ENCODE measurements around the gene DEDD. TPM values are rescaled to one million over a fixed set of nuclear protein-coding genes. Genes with fewer than 3 reads are reported as not detected.

DEDD gene
- total and polyA plus RNA-seq, 2 of the 13 experiments (the other 11 are each of a cell fraction or from before 2014, with no cell fraction given): 12.6 to 27.8 TPM

DNA sequence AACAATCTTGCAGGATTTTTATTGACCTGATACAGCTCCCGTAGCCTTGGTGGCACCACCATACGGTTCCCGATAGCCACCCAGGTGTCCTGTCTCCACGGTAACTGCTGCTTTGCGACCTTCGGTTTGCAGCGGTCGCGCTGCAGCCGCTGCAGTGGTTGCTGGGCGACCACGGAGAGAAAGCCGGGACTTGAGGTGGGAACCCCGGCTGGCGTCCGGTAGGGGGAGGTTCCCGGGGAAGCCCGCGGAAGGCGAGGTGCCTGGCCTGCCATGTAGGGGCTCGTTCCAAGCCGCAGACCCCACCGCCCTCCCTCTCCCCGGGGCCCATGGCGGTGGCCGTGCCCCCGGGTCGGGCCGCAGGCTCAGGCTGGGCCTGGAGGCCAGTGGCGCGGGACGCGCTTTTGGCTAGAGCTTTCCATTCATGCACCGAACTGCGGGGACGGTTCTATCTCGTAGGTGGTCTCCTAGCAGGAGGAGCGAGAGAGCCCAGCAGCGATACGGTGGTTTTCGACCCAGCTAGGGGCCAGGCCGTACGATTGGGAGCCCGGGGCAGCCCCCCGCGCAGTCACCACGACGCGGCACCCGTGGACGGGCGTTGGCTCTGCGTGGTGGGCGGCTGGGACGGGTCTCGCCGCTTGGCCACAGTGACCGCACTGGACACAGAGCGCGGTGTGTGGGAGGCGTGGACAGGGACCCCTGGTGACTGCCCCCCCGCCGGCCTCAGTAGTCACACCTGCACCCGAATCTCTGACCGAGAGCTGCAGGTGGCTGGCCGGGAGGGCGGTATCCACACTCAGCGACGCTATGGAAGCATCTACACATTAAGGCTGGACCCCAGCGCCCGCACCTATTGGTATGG lies 34.0 kb downstream of the DEDD start, which contains the start of gene KLHDC9 (continued):
- TF ChIP-seq, protein P1, sequence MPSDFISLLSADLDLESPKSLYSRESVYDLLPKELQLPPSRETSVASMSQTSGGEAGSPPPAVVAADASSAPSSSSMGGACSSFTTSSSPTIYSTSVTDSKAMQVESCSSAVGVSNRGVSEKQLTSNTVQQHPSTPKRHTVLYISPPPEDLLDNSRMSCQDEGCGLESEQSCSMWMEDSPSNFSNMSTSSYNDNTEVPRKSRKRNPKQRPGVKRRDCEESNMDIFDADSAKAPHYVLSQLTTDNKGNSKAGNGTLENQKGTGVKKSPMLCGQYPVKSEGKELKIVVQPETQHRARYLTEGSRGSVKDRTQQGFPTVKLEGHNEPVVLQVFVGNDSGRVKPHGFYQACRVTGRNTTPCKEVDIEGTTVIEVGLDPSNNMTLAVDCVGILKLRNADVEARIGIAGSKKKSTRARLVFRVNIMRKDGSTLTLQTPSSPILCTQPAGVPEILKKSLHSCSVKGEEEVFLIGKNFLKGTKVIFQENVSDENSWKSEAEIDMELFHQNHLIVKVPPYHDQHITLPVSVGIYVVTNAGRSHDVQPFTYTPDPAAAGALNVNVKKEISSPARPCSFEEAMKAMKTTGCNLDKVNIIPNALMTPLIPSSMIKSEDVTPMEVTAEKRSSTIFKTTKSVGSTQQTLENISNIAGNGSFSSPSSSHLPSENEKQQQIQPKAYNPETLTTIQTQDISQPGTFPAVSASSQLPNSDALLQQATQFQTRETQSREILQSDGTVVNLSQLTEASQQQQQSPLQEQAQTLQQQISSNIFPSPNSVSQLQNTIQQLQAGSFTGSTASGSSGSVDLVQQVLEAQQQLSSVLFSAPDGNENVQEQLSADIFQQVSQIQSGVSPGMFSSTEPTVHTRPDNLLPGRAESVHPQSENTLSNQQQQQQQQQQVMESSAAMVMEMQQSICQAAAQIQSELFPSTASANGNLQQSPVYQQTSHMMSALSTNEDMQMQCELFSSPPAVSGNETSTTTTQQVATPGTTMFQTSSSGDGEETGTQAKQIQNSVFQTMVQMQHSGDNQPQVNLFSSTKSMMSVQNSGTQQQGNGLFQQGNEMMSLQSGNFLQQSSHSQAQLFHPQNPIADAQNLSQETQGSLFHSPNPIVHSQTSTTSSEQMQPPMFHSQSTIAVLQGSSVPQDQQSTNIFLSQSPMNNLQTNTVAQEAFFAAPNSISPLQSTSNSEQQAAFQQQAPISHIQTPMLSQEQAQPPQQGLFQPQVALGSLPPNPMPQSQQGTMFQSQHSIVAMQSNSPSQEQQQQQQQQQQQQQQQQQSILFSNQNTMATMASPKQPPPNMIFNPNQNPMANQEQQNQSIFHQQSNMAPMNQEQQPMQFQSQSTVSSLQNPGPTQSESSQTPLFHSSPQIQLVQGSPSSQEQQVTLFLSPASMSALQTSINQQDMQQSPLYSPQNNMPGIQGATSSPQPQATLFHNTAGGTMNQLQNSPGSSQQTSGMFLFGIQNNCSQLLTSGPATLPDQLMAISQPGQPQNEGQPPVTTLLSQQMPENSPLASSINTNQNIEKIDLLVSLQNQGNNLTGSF (CRISPR knock-in tag; IDR thresholded peaks at IDR 0.05): no peak
- no peak for TF ChIP-seq HHEX (CRISPR knock-in tag; IDR thresholded peaks at IDR 0.05)
- TF ChIP-seq ZNF644 (CRISPR knock-in tag; IDR thresholded peaks at IDR 0.05; ENCODE audit: low read depth): no peak
- no peak for TF ChIP-seq SP2 (CRISPR knock-in tag; IDR thresholded peaks at IDR 0.05)
- no peak for TF ChIP-seq ERF (CRISPR knock-in tag; IDR thresholded peaks at IDR 0.05)
- TF ChIP-seq ZNF598 (CRISPR knock-in tag; IDR thresholded peaks at IDR 0.05; ENCODE audit: borderline replicate concordance): peak; percentile 65; the same call in 1 of the 2 replicates
- TF ChIP-seq SIN3B (IDR thresholded peaks at IDR 0.05; ENCODE audit: low read length): no peak
- TF ChIP-seq ZNF235 (CRISPR knock-in tag; IDR thresholded peaks at IDR 0.05; ENCODE audit: borderline replicate concordance): no peak
- TF ChIP-seq KLF6 (CRISPR knock-in tag; IDR thresholded peaks at IDR 0.05): no peak
- no peak for TF ChIP-seq PLRG1 (conservative IDR thresholded peaks at IDR 0.05)
- TF ChIP-seq, protein P2, sequence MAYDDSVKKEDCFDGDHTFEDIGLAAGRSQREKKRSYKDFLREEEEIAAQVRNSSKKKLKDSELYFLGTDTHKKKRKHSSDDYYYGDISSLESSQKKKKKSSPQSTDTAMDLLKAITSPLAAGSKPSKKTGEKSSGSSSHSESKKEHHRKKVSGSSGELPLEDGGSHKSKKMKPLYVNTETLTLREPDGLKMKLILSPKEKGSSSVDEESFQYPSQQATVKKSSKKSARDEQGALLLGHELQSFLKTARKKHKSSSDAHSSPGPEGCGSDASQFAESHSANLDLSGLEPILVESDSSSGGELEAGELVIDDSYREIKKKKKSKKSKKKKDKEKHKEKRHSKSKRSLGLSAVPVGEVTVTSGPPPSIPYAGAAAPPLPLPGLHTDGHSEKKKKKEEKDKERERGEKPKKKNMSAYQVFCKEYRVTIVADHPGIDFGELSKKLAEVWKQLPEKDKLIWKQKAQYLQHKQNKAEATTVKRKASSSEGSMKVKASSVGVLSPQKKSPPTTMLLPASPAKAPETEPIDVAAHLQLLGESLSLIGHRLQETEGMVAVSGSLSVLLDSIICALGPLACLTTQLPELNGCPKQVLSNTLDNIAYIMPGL (CRISPR knock-in tag; IDR thresholded peaks at IDR 0.05; ENCODE audit: borderline replicate concordance in 1 of 2, low read depth in 1 of 2): peak; percentile 23 to 35; a peak in 1 of 4 replicates
- no peak for TF ChIP-seq ZNF556 (CRISPR knock-in tag; IDR thresholded peaks at IDR 0.05; ENCODE audit: borderline replicate concordance)
- TF ChIP-seq, protein P3, sequence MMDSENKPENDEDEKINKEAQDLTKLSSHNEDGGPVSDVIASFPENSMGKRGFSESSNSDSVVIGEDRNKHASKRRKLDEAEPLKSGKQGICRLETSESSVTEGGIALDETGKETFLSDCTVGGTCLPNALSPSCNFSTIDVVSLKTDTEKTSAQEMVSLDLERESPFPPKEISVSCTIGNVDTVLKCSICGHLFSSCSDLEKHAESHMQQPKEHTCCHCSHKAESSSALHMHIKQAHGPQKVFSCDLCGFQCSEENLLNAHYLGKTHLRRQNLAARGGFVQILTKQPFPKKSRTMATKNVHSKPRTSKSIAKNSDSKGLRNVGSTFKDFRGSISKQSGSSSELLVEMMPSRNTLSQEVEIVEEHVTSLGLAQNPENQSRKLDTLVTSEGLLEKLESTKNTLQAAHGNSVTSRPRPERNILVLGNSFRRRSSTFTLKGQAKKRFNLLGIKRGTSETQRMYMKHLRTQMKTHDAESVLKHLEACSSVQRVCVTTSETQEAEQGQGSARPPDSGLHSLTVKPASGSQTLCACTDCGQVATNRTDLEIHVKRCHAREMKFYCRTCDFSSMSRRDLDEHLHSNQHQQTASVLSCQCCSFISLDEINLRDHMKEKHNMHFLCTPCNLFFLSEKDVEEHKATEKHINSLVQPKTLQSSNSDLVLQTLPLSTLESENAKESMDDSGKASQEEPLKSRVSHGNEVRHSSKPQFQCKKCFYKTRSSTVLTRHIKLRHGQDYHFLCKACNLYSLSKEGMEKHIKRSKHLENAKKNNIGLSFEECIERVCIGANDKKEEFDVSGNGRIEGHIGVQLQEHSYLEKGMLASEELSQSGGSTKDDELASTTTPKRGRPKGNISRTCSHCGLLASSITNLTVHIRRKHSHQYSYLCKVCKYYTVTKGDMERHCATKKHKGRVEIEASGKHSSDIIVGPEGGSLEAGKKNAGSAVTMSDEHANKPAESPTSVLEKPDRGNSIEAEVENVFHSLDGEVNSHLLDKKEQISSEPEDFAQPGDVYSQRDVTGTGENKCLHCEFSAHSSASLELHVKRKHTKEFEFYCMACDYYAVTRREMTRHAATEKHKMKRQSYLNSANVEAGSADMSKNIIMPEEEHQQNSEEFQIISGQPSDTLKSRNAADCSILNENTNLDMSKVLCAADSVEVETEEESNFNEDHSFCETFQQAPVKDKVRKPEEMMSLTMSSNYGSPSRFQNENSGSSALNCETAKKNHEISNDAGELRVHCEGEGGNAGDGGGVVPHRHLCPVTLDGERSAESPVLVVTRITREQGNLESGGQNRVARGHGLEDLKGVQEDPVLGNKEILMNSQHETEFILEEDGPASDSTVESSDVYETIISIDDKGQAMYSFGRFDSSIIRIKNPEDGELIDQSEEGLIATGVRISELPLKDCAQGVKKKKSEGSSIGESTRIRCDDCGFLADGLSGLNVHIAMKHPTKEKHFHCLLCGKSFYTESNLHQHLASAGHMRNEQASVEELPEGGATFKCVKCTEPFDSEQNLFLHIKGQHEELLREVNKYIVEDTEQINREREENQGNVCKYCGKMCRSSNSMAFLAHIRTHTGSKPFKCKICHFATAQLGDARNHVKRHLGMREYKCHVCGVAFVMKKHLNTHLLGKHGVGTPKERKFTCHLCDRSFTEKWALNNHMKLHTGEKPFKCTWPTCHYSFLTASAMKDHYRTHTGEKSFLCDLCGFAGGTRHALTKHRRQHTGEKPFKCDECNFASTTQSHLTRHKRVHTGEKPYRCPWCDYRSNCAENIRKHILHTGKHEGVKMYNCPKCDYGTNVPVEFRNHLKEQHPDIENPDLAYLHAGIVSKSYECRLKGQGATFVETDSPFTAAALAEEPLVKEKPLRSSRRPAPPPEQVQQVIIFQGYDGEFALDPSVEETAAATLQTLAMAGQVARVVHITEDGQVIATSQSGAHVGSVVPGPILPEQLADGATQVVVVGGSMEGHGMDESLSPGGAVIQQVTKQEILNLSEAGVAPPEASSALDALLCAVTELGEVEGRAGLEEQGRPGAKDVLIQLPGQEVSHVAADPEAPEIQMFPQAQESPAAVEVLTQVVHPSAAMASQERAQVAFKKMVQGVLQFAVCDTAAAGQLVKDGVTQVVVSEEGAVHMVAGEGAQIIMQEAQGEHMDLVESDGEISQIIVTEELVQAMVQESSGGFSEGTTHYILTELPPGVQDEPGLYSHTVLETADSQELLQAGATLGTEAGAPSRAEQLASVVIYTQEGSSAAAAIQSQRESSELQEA (CRISPR knock-in tag; IDR thresholded peaks at IDR 0.05; ENCODE audit: not compliant biosample characterization): no peak
- no peak for TF ChIP-seq TAF1 (CRISPR knock-in tag; IDR thresholded peaks at IDR 0.05)

Measured in HepG2 (cell line).